Measurements from ENCODE around the gene CMTM3. TPM values are rescaled to one million over a fixed set of nuclear protein-coding genes. Genes with fewer than 3 reads are reported as not detected.

The CMTM3 gene
- total RNA-seq, 1 experiment from 2014 or later: 39.2 TPM

DNA sequence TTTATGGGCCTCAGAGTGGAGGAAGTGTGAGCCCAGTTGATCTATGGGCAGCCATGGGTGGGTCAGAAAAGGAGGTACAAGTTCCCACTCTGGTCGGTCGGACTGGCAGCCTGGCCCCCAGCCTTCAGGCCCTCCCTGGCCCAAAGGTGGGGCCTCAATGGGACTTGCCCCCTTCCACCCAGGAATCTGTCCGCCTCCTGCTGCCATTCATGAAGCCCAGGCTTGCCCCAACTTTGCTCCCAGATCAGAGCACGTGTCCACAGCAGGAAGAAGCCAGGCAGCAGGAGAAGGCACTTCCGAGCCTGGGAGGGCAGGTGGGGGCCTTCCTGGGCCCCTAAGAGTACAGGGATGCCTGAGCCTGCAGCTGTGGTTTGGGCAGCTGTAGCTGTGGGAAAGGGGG is 3.0 kb upstream of the CMTM3 start:
- Mint-ChIP-seq H3K9me3 (no peaks in the 10 kb centered on the region), H3K36me3 (ENCODE audit: insufficient read depth in 1 of 3, low read depth in 3 of 3) (no peaks in the 10 kb centered on the region; a peak in 1 of 7 replicates)
- H3K4me1 ChIP-seq (ENCODE audit: insufficient read depth, low read length): no peaks in the 10 kb centered on the region

More for the DNA sequence above, 3.0 kb upstream of the CMTM3 start:
- WGBS (ENCODE audit: extremely low coverage, insufficient read length, low lambda C conversion rate): no CpG with 5 or more reads among the region's 5 CpGs
- Histone ChIP-seq H3K23me2 (ENCODE audit: insufficient read length, low read depth, low read length, poor library complexity, severe bottlenecking) (peaks cover 11% of the 10 kb centered on the region), H2AFZ (ENCODE audit: low read length) (no peak overlapping the region), H3K27me3 (ENCODE audit: insufficient read depth, low read length) (no peaks in the 10 kb centered on the region), H3K4ac (ENCODE audit: low read depth, low read length) (no peak overlapping the region), H4K20me1 (ENCODE audit: control insufficient read depth, insufficient read depth, insufficient read length) (no peaks in the 10 kb centered on the region), H2BK12ac (ENCODE audit: insufficient read length, low read depth, low read length) (no peak overlapping the region), H3T11ph (ENCODE audit: low read length) (no peak overlapping the region), H2BK15ac (ENCODE audit: low read depth, low read length) (no peak overlapping the region), H3K79me2 (ENCODE audit: insufficient read depth, low read length) (no peaks in the 10 kb centered on the region), H3K14ac (ENCODE audit: insufficient read depth, low read length) (no peak overlapping the region), H3K9me3 (ENCODE audit: control insufficient read depth, low read depth, low read length) (no peaks in the 10 kb centered on the region), H4K5ac (ENCODE audit: insufficient read length, low read depth, low read length) (no peak overlapping the region), H2BK5ac (ENCODE audit: insufficient read length, low read length) (no peak overlapping the region), H3K9ac (ENCODE audit: extremely low read depth, insufficient read length, low read length) (no peak overlapping the region), H4K91ac (ENCODE audit: insufficient read length, low read depth, low read length) (no peak overlapping the region), H2AK5ac (ENCODE audit: insufficient read length, low read length) (no peak overlapping the region), H3K18ac (ENCODE audit: insufficient read length, low read depth, low read length) (no peak overlapping the region), H3K23ac (ENCODE audit: insufficient read length, low read depth, low read length) (no peak overlapping the region), H3K4me2 (ENCODE audit: insufficient read depth, insufficient read length, low read length) (no peak overlapping the region), H4K8ac (replicated peaks; ENCODE audit: insufficient read length, low read depth, low read length) (no peak overlapping the region), H3K27ac (ENCODE audit: insufficient read length, low read depth, low read length) (no peak overlapping the region), H3K56ac (ENCODE audit: insufficient read length, low read depth, low read length) (no peak overlapping the region), H3K79me1 (ENCODE audit: insufficient read depth, low read depth, low read length, poor library complexity, severe bottlenecking) (no peaks in the 10 kb centered on the region), H2BK20ac (ENCODE audit: low read depth, low read length, poor library complexity, severe bottlenecking) (no peak overlapping the region), H2BK120ac (ENCODE audit: low read depth, low read length, poor library complexity, severe bottlenecking) (no peak overlapping the region)
- Mint-ChIP-seq H3K27ac (no peak overlapping the region), H3K4me1 (peaks cover 11 to 16% of the 10 kb centered on the region in 2 experiments), H3K27me3 (ENCODE audit: low read depth) (peaks cover 9% of the 10 kb centered on the region), H3K4me3 (no peak overlapping the region)
- DNase-seq: no peak
- TF ChIP-seq, protein P1, sequence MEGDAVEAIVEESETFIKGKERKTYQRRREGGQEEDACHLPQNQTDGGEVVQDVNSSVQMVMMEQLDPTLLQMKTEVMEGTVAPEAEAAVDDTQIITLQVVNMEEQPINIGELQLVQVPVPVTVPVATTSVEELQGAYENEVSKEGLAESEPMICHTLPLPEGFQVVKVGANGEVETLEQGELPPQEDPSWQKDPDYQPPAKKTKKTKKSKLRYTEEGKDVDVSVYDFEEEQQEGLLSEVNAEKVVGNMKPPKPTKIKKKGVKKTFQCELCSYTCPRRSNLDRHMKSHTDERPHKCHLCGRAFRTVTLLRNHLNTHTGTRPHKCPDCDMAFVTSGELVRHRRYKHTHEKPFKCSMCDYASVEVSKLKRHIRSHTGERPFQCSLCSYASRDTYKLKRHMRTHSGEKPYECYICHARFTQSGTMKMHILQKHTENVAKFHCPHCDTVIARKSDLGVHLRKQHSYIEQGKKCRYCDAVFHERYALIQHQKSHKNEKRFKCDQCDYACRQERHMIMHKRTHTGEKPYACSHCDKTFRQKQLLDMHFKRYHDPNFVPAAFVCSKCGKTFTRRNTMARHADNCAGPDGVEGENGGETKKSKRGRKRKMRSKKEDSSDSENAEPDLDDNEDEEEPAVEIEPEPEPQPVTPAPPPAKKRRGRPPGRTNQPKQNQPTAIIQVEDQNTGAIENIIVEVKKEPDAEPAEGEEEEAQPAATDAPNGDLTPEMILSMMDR (conservative IDR thresholded peaks at IDR 0.05): no peak
